NCI-H2081 (cell line): Measurements from ENCODE around the gene CALM1.
A peak's percentile ranks its signal among the peaks of the same experiment; 100 is the strongest.

Source experiments
- DNase-seq, 2 experiments: peaks; one replicate each; lab custom pipeline; 2025; lab: John Stamatoyannopoulos, UW

The CALM1 gene

GRCh38 chr14:90443161-90444076, 46.6 kb downstream of the CALM1 start:
- no peak for DNase-seq

GRCh38 chr14:90444077-90444696, 47.4 kb downstream of the CALM1 start:
- no peak for DNase-seq

- no peak for DNase-seq
These were observed 48.2 kb downstream of the CALM1 start for GRCh38 chr14:90445011-90445410.

GRCh38 chr14:90446405-90446804, 49.6 kb downstream of the CALM1 start:
- no peak for DNase-seq

- DNase-seq: no peak
These were observed 51.1 kb downstream of the CALM1 start for GRCh38 chr14:90447720-90448497.

- DNase-seq: no peak
These were observed 52.6 kb downstream of the CALM1 start for GRCh38 chr14:90449411-90449810.

- no peak for DNase-seq
These were observed 53.3 kb downstream of the CALM1 start for GRCh38 chr14:90450151-90450550.

- DNase-seq: no peak
These were observed 53.8 kb downstream of the CALM1 start for GRCh38 chr14:90450667-90451066.

- DNase-seq: no peak
These were observed 54.6 kb downstream of the CALM1 start for GRCh38 chr14:90451443-90451842.

GRCh38 chr14:90451961-90452360, 55.1 kb downstream of the CALM1 start:
- no peak for DNase-seq

- no peak for DNase-seq
These were observed 55.5 kb downstream of the CALM1 start for GRCh38 chr14:90452366-90452765.

GRCh38 chr14:90453401-90453951, 56.6 kb downstream of the CALM1 start:
- peak; percentile 16 to 39 for DNase-seq

GRCh38 chr14:90454041-90455000, 57.5 kb downstream of the CALM1 start:
- peak; percentile 26 to 45 for DNase-seq

- DNase-seq: no peak
These were observed 58.3 kb downstream of the CALM1 start for GRCh38 chr14:90455100-90455571.

GRCh38 chr14:90456551-90456950, 59.7 kb downstream of the CALM1 start:
- no peak for DNase-seq

- no peak for DNase-seq
These were observed 60.4 kb downstream of the CALM1 start for GRCh38 chr14:90457186-90457585.
